ENCODE data around the gene LPCAT3.
A peak's percentile ranks its signal among the peaks of the same experiment; 100 is the strongest.

The LPCAT3 gene

GRCh38 chr12:6927379-6928021 lies 90.8 kb downstream of the LPCAT3 start, which contains the start of gene ATN1 (continued):
- TF ChIP-seq GLIS1 (tag by site-specific recombination; IDR thresholded peaks at IDR 0.05) (peak; percentile 89), CTCF (tag by site-specific recombination; IDR thresholded peaks at IDR 0.05) (0 out of 2 replicates have a peak, but pooled peaks have one; percentile 38), ZSCAN18 (tag by site-specific recombination; IDR thresholded peaks at IDR 0.05) (peak; percentile 34; the same call in 1 of the 2 replicates), ZNF596 (tag by site-specific recombination; IDR thresholded peaks at IDR 0.05) (peak; percentile 57; the same call in 1 of the 2 replicates), WT1 (tag by site-specific recombination; IDR thresholded peaks at IDR 0.05) (peak; percentile 74; the same call in 1 of the 2 replicates), ZBTB20 (tag by site-specific recombination; IDR thresholded peaks at IDR 0.05) (peak; percentile 92), ZNF664 (tag by site-specific recombination; IDR thresholded peaks at IDR 0.05) (no peak), SP3 (tag by site-specific recombination; IDR thresholded peaks at IDR 0.05) (peak; percentile 79), KLF9 (tag by site-specific recombination; IDR thresholded peaks at IDR 0.05; ENCODE audit: low read depth) (peak; percentile 63; the same call in 1 of the 2 replicates), ZBTB17 (tag by site-specific recombination; IDR thresholded peaks at IDR 0.05) (peak; percentile 82), ZNF335 (tag by site-specific recombination; conservative IDR thresholded peaks at IDR 0.05) (peak; percentile 82), ZNF600 (tag by site-specific recombination; IDR thresholded peaks at IDR 0.05) (peak; percentile 60), ZFP69B (tag by site-specific recombination; IDR thresholded peaks at IDR 0.05) (peak; percentile 81), YY2 (tag by site-specific recombination; IDR thresholded peaks at IDR 0.05) (peak; percentile 35; the same call in 1 of the 2 replicates), GFI1B (tag by site-specific recombination; IDR thresholded peaks at IDR 0.05) (peak; percentile 23; the same call in 1 of the 2 replicates), ZXDB (tag by site-specific recombination; IDR thresholded peaks at IDR 0.05) (peak; percentile 72), SP7 (tag by site-specific recombination; IDR thresholded peaks at IDR 0.05) (0 out of 2 replicates have a peak, but pooled peaks have one; percentile 58), INSM2 (tag by site-specific recombination; IDR thresholded peaks at IDR 0.05) (no peak; the same call in 1 of the 2 replicates), ZNF391 (tag by site-specific recombination; IDR thresholded peaks at IDR 0.05; ENCODE audit: borderline replicate concordance, low read depth) (peak; percentile 87; the same call in 1 of the 2 replicates), FEZF1 (tag by site-specific recombination; IDR thresholded peaks at IDR 0.05) (peak; percentile 11; the same call in 1 of the 2 replicates), ZNF791 (tag by site-specific recombination; IDR thresholded peaks at IDR 0.05) (no peak), BCL11A (tag by site-specific recombination; IDR thresholded peaks at IDR 0.05; ENCODE audit: low read depth) (0 out of 2 replicates have a peak, but pooled peaks have one; percentile 50), OSR2 (tag by site-specific recombination; IDR thresholded peaks at IDR 0.05) (peak; percentile 14; the same call in 1 of the 2 replicates), ZBTB10 (tag by site-specific recombination; IDR thresholded peaks at IDR 0.05) (peak; percentile 95), IKZF3 (tag by site-specific recombination; IDR thresholded peaks at IDR 0.05) (peak; percentile 84; the same call in 1 of the 2 replicates), ZNF76 (tag by site-specific recombination; IDR thresholded peaks at IDR 0.05; ENCODE audit: borderline replicate concordance, low read depth) (peak; percentile 74; the same call in 1 of the 2 replicates), KLF1 (tag by site-specific recombination; IDR thresholded peaks at IDR 0.05) (peak; percentile 56), EGR2 (tag by site-specific recombination; IDR thresholded peaks at IDR 0.05; ENCODE audit: low read depth) (peak; percentile 95), PRDM10 (tag by site-specific recombination; IDR thresholded peaks at IDR 0.05) (peak; percentile 69)

All from HEK293 (cell line).